HEK293 (cell line): ENCODE measurements around the gene PDE6C.

Source experiments
- CTCF ChIA-PET: fragments of 350-600 bp; formaldehyde crosslinking; extraction: SDS; loops from one replicate; lab custom pipeline; 2021; ENCODE audit warnings: antibody characterized with exemption; lab: Yijun Ruan, JAX
- POLR2A ChIA-PET: fragments of 300-600 bp; formaldehyde crosslinking; extraction: SDS; loops from one replicate; lab custom pipeline; 2020; ENCODE audit warnings: antibody characterized with exemption, inconsistent platforms; lab: Yijun Ruan, JAX
- H3K27ac ChIP-seq: fragments of 200-500 bp; sonication (Bioruptor generic); 2 replicates; pipeline ENCODE4 v1.5.1; 2014; ENCODE audit warnings: low read depth, low read length, control low read depth, inconsistent platforms; ENCODE audit errors: extremely low read depth
- H3K36me3 ChIP-seq, 2 experiments: fragments of 200-500 bp in 1 of 2; sonication (Bioruptor generic) in 1 of 2; 1 replicate in 1 of 2; 2 replicates in 1 of 2; pipeline ENCODE4 v1.5.1; 2014 to 2017; ENCODE audit warnings: inconsistent platforms in 2 of 2, low read length in 2 of 2; ENCODE audit not compliant: control insufficient read depth in 2 of 2, insufficient read depth in 1 of 2
- H3K4me1 ChIP-seq: fragments of 200-500 bp; sonication (Bioruptor generic); 2 replicates; pipeline ENCODE4 v1.5.1; 2014; ENCODE audit warnings: mild to moderate bottlenecking, low read length, inconsistent platforms; ENCODE audit not compliant: control insufficient read depth, insufficient read depth
- H3K4me3 ChIP-seq: 2 replicates; pipeline ENCODE4 v1.5.1; 2011; ENCODE audit warnings: low read depth, mild to moderate bottlenecking, control low read depth, low read length, moderate library complexity
- H3K9me3 ChIP-seq: fragments of 200-500 bp; sonication (Bioruptor generic); 2 replicates; pipeline ENCODE4 v1.5.1; 2014; ENCODE audit warnings: low read depth, low read length, inconsistent platforms; ENCODE audit not compliant: control insufficient read depth, insufficient read depth
- BCL6B ChIP-seq: fragments of 450-650 bp; formaldehyde crosslinking; IDR thresholded peaks from 2 replicates; pipeline ENCODE4 v1.5.1; 2017; ENCODE audit warnings: missing biosample characterization, missing genetic modification characterization
- HIC1 ChIP-seq: fragments of 450-650 bp; formaldehyde crosslinking; IDR thresholded peaks from 2 replicates; pipeline ENCODE4 v1.5.1; 2016; ENCODE audit warnings: missing biosample characterization, missing genetic modification characterization
- HOXD13 ChIP-seq: sonication (generic); formaldehyde crosslinking; IDR thresholded peaks from 2 replicates; pipeline ENCODE4 v1.8.0; 2022; ENCODE audit warnings: missing genetic modification reagents, borderline replicate concordance
- IKZF3 ChIP-seq: fragments of 450-650 bp; IDR thresholded peaks from 2 replicates; pipeline ENCODE4 v1.5.0; 2018; ENCODE audit warnings: missing biosample characterization, mild to moderate bottlenecking, missing genetic modification characterization, moderate library complexity
- OVOL3 ChIP-seq: fragments of 450-650 bp; formaldehyde crosslinking; IDR thresholded peaks from 2 replicates; pipeline ENCODE4 v1.5.1; 2016; ENCODE audit warnings: missing biosample characterization, missing genetic modification characterization
- PATZ1 ChIP-seq: fragments of 450-650 bp; formaldehyde crosslinking; IDR thresholded peaks from 2 replicates; pipeline ENCODE4 v1.5.1; 2016; ENCODE audit warnings: missing biosample characterization, missing genetic modification characterization
- PRDM1 ChIP-seq: fragments of 450-650 bp; formaldehyde crosslinking; IDR thresholded peaks from 2 replicates; pipeline ENCODE4; 2016; ENCODE audit warnings: missing biosample characterization, missing genetic modification characterization
- SP7 ChIP-seq: fragments of 450-650 bp; formaldehyde crosslinking; IDR thresholded peaks from 2 replicates; pipeline ENCODE4 v1.5.1; 2016; ENCODE audit warnings: missing biosample characterization, missing genetic modification characterization
- TCF7L2 ChIP-seq: IDR thresholded peaks from 2 replicates; pipeline ENCODE4 v1.6.1; 2011; ENCODE audit warnings: low read depth, mild to moderate bottlenecking, inconsistent platforms, low read length, moderate library complexity, borderline replicate concordance
- ZBTB26 ChIP-seq: fragments of 450-650 bp; formaldehyde crosslinking; optimal IDR thresholded peaks from 2 replicates; pipeline ENCODE3; 2016; ENCODE audit warnings: missing biosample characterization, mild to moderate bottlenecking, missing genetic modification characterization
- ZFHX2 ChIP-seq: fragments of 450-650 bp; formaldehyde crosslinking; conservative IDR thresholded peaks from 2 replicates; pipeline ENCODE4 v1.5.1; 2016; ENCODE audit warnings: missing biosample characterization, missing genetic modification characterization
- ZNF19 ChIP-seq: fragments of 450-650 bp; formaldehyde crosslinking; IDR thresholded peaks from 2 replicates; pipeline ENCODE4; 2016; ENCODE audit warnings: missing biosample characterization, missing genetic modification characterization, low read depth
- ZNF248 ChIP-seq: fragments of 450-650 bp; formaldehyde crosslinking; IDR thresholded peaks from 2 replicates; pipeline ENCODE4 v1.5.1; 2017; ENCODE audit warnings: missing biosample characterization, missing genetic modification characterization
- ZNF324 ChIP-seq: fragments of 450-650 bp; formaldehyde crosslinking; IDR thresholded peaks from 2 replicates; pipeline ENCODE4 v1.5.1; 2016; ENCODE audit warnings: missing biosample characterization, missing genetic modification characterization
- ZNF335 ChIP-seq: fragments of 450-650 bp; formaldehyde crosslinking; conservative IDR thresholded peaks from 2 replicates; pipeline ENCODE4 v1.5.1; 2016; ENCODE audit warnings: missing biosample characterization, missing genetic modification characterization
- ZNF341 ChIP-seq: fragments of 450-650 bp; formaldehyde crosslinking; IDR thresholded peaks from 2 replicates; pipeline ENCODE4; 2016; ENCODE audit warnings: low read depth, missing biosample characterization, missing genetic modification characterization
- ZNF394 ChIP-seq: fragments of 450-650 bp; formaldehyde crosslinking; IDR thresholded peaks from 2 replicates; pipeline ENCODE4 v1.5.1; 2016; ENCODE audit warnings: missing biosample characterization, missing genetic modification characterization, mild to moderate bottlenecking, moderate library complexity, borderline replicate concordance
- ZNF404 ChIP-seq: fragments of 450-650 bp; formaldehyde crosslinking; IDR thresholded peaks from 2 replicates; pipeline ENCODE4 v1.5.1; 2017; ENCODE audit warnings: missing biosample characterization, missing genetic modification characterization
- ZNF544 ChIP-seq: fragments of 450-650 bp; formaldehyde crosslinking; IDR thresholded peaks from 2 replicates; pipeline ENCODE4 v1.5.0; 2017; ENCODE audit warnings: missing biosample characterization, missing genetic modification characterization
- ZNF624 ChIP-seq: fragments of 450-650 bp; formaldehyde crosslinking; IDR thresholded peaks from 2 replicates; pipeline ENCODE4 v1.5.1; 2017; ENCODE audit warnings: missing biosample characterization, missing genetic modification characterization
- ZNF843 ChIP-seq: fragments of 450-650 bp; formaldehyde crosslinking; IDR thresholded peaks from 2 replicates; pipeline ENCODE4 v1.5.1; 2016; ENCODE audit warnings: missing biosample characterization, missing genetic modification characterization
- ZSCAN16 ChIP-seq: fragments of 450-650 bp; formaldehyde crosslinking; IDR thresholded peaks from 2 replicates; pipeline ENCODE4 v1.5.1; 2016; ENCODE audit warnings: missing biosample characterization, missing genetic modification characterization

The PDE6C gene

GRCh38 chr10:93591065-93591808, 21.1 kb upstream of the PDE6C start:
- POLR2A ChIA-PET: interaction anchor here (0.6 kb wide), 1 partner anchor 78 kb away, joined by 3 read pairs; no protein-coding TSS in a partner anchor
- H3K27ac ChIP-seq: no peak overlapping the region
- CTCF ChIA-PET: interaction anchor here (0.6 kb wide), 1 partner anchor 139 kb away, joined by 5 read pairs; no protein-coding TSS in a partner anchor
- no peak overlapping the region for H3K4me3 ChIP-seq
- H3K4me1 ChIP-seq: no peaks in the 10 kb centered on the region
- 0 out of 2 replicates have a peak, but pooled peaks have one; percentile 16 for TF ChIP-seq ZFHX2 (tag by site-specific recombination)
- TF ChIP-seq ZBTB26 (tag by site-specific recombination): no peak
- TF ChIP-seq, all 188 proteins: peak for 1
- Histone ChIP-seq H3K36me3 (no peaks in the 10 kb centered on the region), H3K9me3 (no peaks in the 10 kb centered on the region)

- H3K27ac ChIP-seq: no peak overlapping the region
- TF ChIP-seq HOXD13: no peak
- no peak for TF ChIP-seq ZNF248 (tag by site-specific recombination)
- TF ChIP-seq HIC1: no peak
- no peak for TF ChIP-seq ZNF335 (tag by site-specific recombination)
- no peak for TF ChIP-seq TCF7L2
- TF ChIP-seq PRDM1 (tag by site-specific recombination): no peak
- no peak for TF ChIP-seq IKZF3 (tag by site-specific recombination)
- TF ChIP-seq ZNF324 (tag by site-specific recombination): no peak
- no peak for TF ChIP-seq BCL6B (tag by site-specific recombination)
- TF ChIP-seq ZNF19 (tag by site-specific recombination): no peak
- TF ChIP-seq SP7 (tag by site-specific recombination): no peak
- no peak for TF ChIP-seq ZNF404 (tag by site-specific recombination)
- TF ChIP-seq ZNF544: no peak
- TF ChIP-seq ZNF624 (tag by site-specific recombination): no peak
- TF ChIP-seq PATZ1 (tag by site-specific recombination): no peak
- TF ChIP-seq ZSCAN16 (tag by site-specific recombination): no peak
- TF ChIP-seq ZNF843 (tag by site-specific recombination): no peak
- TF ChIP-seq ZNF341 (tag by site-specific recombination): no peak
- no peak for TF ChIP-seq OVOL3 (tag by site-specific recombination)
- TF ChIP-seq ZNF394 (tag by site-specific recombination): no peak
- TF ChIP-seq, all 188 proteins: peak for 0
- CTCF ChIA-PET: interaction anchor here (1.3 kb wide), 1 partner anchor 39 kb away, joined by 5 read pairs; no protein-coding TSS in a partner anchor
- Histone ChIP-seq H3K9me3 (no peaks in the 10 kb centered on the region), H3K36me3 (no peaks in the 10 kb centered on the region), H3K4me1 (no peaks in the 10 kb centered on the region), H3K4me3 (no peak overlapping the region)
- POLR2A ChIA-PET: no interaction called here
These were observed 19.1 kb upstream of the PDE6C start for GRCh38 chr10:93593254-93593653.
